Suprapubic skin (tissue), 4 donors: ENCODE results near the gene PRDX1. TPM values are rescaled to one million over a fixed set of nuclear protein-coding genes. Genes with fewer than 3 reads are reported as not detected.

Experiments used
- DNase-seq, 2 donors: peaks; one replicate each; pipeline ENCODE4 v3.0.0-alpha.2; 2019; ENCODE audit warnings: low spot score in 2 of 2
- H3K27ac ChIP-seq: fragments of 200-600 bp; sonication (generic); one replicate; pipeline ENCODE4 v1.5.1; 2019
- H3K27me3 ChIP-seq: fragments of 200-600 bp; sonication (generic); one replicate; pipeline ENCODE4 v1.5.1; 2019
- H3K36me3 ChIP-seq: fragments of 200-600 bp; sonication (generic); one replicate; pipeline ENCODE4 v1.5.1; 2019
- H3K4me1 ChIP-seq: fragments of 200-600 bp; sonication (generic); one replicate; pipeline ENCODE4 v1.5.1; 2019
- H3K4me3 ChIP-seq: fragments of 200-600 bp; sonication (generic); one replicate; pipeline ENCODE4 v1.5.1; 2019; ENCODE audit warnings: mild to moderate bottlenecking
- H3K9me3 ChIP-seq: fragments of 200-600 bp; sonication (generic); one replicate; pipeline ENCODE4 v1.5.1; 2019
- CTCF ChIP-seq, 2 donors: fragments of 200-600 bp in 1 of 2; fragments of 450-650 bp in 1 of 2; sonication (generic) in 1 of 2; IDR thresholded peaks; one replicate each; pipeline ENCODE4 v1.5.1; 2016 to 2019; ENCODE audit warnings: antibody characterized with exemption in 2 of 2, mild to moderate bottlenecking in 1 of 2, moderate library complexity in 1 of 2
- EP300 ChIP-seq: sonication (generic); formaldehyde crosslinking; IDR thresholded peaks from one replicate; pipeline ENCODE4 v1.6.1; 2017; ENCODE audit warnings: antibody characterized with exemption
- POLR2A ChIP-seq, 2 donors: fragments of 450-650 bp; IDR thresholded peaks; one replicate each; pipeline ENCODE4 v1.6.1; 2017; ENCODE audit warnings: antibody characterized with exemption in 2 of 2, mild to moderate bottlenecking in 2 of 2, moderate library complexity in 2 of 2
- POLR2AphosphoS5 ChIP-seq, 3 donors: sonication (generic); formaldehyde crosslinking; IDR thresholded peaks; one replicate each; pipeline ENCODE4 v1.6.1; 2017; ENCODE audit warnings: antibody characterized with exemption in 3 of 3
- WGBS: methylation state at CpG from one replicate; pipeline ENCODE4 v1.1.5; 2018; 5-methylcytosine and 5-hydroxymethylcytosine counted together
- total RNA-seq, 4 donors: library from RNA; depleted of rRNA; stranded (reverse); fragments of >200 nt; gene quantifications; one replicate each; pipeline ENCODE4 v1.1.0, GENCODE V29; 2016

Gene PRDX1
- total RNA-seq, 4 donors from 2014 or later = 134 to 365 (median 296) TPM

- no peak for DNase-seq
- H3K27ac ChIP-seq = no peak overlapping the region
- 89% methylated on average over 4 of the region's 4 CpGs for WGBS
- no peaks in the 10 kb centered on the region for H3K9me3 ChIP-seq
- peaks cover 17% of the 10 kb centered on the region for H3K4me1 ChIP-seq
- no peak for TF ChIP-seq POLR2A (IDR thresholded peaks at IDR 0.05)
- TF ChIP-seq POLR2AphosphoS5 (IDR thresholded peaks at IDR 0.05) = no peak
- no peak for TF ChIP-seq EP300
- no peak for TF ChIP-seq CTCF (IDR thresholded peaks at IDR 0.05)
- no peak overlapping the region for H3K4me3 ChIP-seq
- no peaks in the 10 kb centered on the region for H3K36me3 ChIP-seq
- no peaks in the 10 kb centered on the region for H3K27me3 ChIP-seq
These were observed 22.8 kb upstream of the PRDX1 start for GRCh38 chr1:45544530-45544929.

- TF ChIP-seq EP300 = no peak
- no peak for TF ChIP-seq CTCF (IDR thresholded peaks at IDR 0.05)
- Histone ChIP-seq H3K36me3 (no peaks in the 10 kb centered on the region), H3K27me3 (no peaks in the 10 kb centered on the region), H3K4me3 (no peak overlapping the region), H3K9me3 (no peaks in the 10 kb centered on the region), H3K4me1 (peaks cover 17% of the 10 kb centered on the region), H3K27ac (no peak overlapping the region)
- peak in 1 of 2 donors; percentile 74 for DNase-seq
- WGBS = 50% methylated on average over 8 of the region's 8 CpGs
These were observed 22.1 kb upstream of the PRDX1 start for GRCh38 chr1:45543581-45544417.

GRCh38 chr1:45542591-45542990, 20.9 kb upstream of the PRDX1 start:
- H3K27ac ChIP-seq = no peak overlapping the region
- 67% methylated on average over 4 of the region's 4 CpGs for WGBS

GRCh38 chr1:45541193-45541592, 19.5 kb upstream of the PRDX1 start:
- no peaks in the 10 kb centered on the region for H3K36me3 ChIP-seq
- no peak overlapping the region for H3K27ac ChIP-seq
- DNase-seq = no peak
- 100% methylated on average over 1 of the region's 1 CpG for WGBS
- no peak overlapping the region for H3K4me3 ChIP-seq
- H3K9me3 ChIP-seq = no peaks in the 10 kb centered on the region
- H3K4me1 ChIP-seq = peaks cover 17% of the 10 kb centered on the region
- H3K27me3 ChIP-seq = no peaks in the 10 kb centered on the region
- TF ChIP-seq CTCF (IDR thresholded peaks at IDR 0.05) = no peak

More at GRCh38 chr1:45542591-45542990, 20.9 kb upstream of the PRDX1 start:
- H3K36me3 ChIP-seq = no peaks in the 10 kb centered on the region
- no peak for TF ChIP-seq EP300
- no peaks in the 10 kb centered on the region for H3K27me3 ChIP-seq
- H3K4me3 ChIP-seq = no peak overlapping the region
- peaks cover 17% of the 10 kb centered on the region for H3K4me1 ChIP-seq
- no peaks in the 10 kb centered on the region for H3K9me3 ChIP-seq
- DNase-seq = no peak

- Histone ChIP-seq H3K4me3 (no peak overlapping the region), H3K4me1 (no peaks in the 10 kb centered on the region), H3K36me3 (no peaks in the 10 kb centered on the region), H3K9me3 (no peaks in the 10 kb centered on the region), H3K27ac (no peak overlapping the region), H3K27me3 (no peaks in the 10 kb centered on the region)
- WGBS = 72% methylated on average over 4 of the region's 4 CpGs
- no peak for DNase-seq
- TF ChIP-seq CTCF (IDR thresholded peaks at IDR 0.05) (no peak), POLR2A (IDR thresholded peaks at IDR 0.05) (no peak), EP300 (no peak), POLR2AphosphoS5 (IDR thresholded peaks at IDR 0.05) (no peak)
These were observed 15.2 kb upstream of the PRDX1 start for GRCh38 chr1:45536886-45537285.
